ENCODE data around the gene RUNX1.

RUNX1 gene

GRCh38 chr21:34949499-34949898 is 99.6 kb downstream of the RUNX1 start:
- in situ Hi-C loops (cut with MboI; ENCODE audit: low sequenced_read_pairs), result no loop called here

- in situ Hi-C loops (cut with MboI; ENCODE audit: low sequenced_read_pairs), result no loop called here
Measured at GRCh38 chr21:34949030-34949429, 100.1 kb downstream of the RUNX1 start.

- in situ Hi-C loops (cut with MboI; ENCODE audit: low sequenced_read_pairs), result no loop called here
Measured at GRCh38 chr21:34948157-34948556, 100.9 kb downstream of the RUNX1 start.

GRCh38 chr21:34946916-34947534 is 102.1 kb downstream of the RUNX1 start:
- in situ Hi-C loops (cut with MboI; ENCODE audit: low sequenced_read_pairs), result no loop called here

- in situ Hi-C loops (cut with MboI; ENCODE audit: low sequenced_read_pairs), result no loop called here
Measured at GRCh38 chr21:34946385-34946840, 102.7 kb downstream of the RUNX1 start.

GRCh38 chr21:34945288-34945687 is 103.8 kb downstream of the RUNX1 start:
- in situ Hi-C loops (cut with MboI; ENCODE audit: low sequenced_read_pairs), result no loop called here

GRCh38 chr21:34944015-34944755 is 104.9 kb downstream of the RUNX1 start:
- in situ Hi-C loops (cut with MboI; ENCODE audit: low sequenced_read_pairs), result no loop called here

GRCh38 chr21:34942911-34943310 is 106.2 kb downstream of the RUNX1 start:
- in situ Hi-C loops (cut with MboI; ENCODE audit: low sequenced_read_pairs), result no loop called here

- in situ Hi-C loops (cut with MboI; ENCODE audit: low sequenced_read_pairs), result no loop called here
Measured at GRCh38 chr21:34941162-34941561, 107.9 kb downstream of the RUNX1 start.

- in situ Hi-C loops (cut with MboI; ENCODE audit: low sequenced_read_pairs), result no loop called here
Measured at GRCh38 chr21:34939673-34940331, 109.3 kb downstream of the RUNX1 start.

- in situ Hi-C loops (cut with MboI; ENCODE audit: low sequenced_read_pairs), result no loop called here
Measured at GRCh38 chr21:34938089-34938764, 110.9 kb downstream of the RUNX1 start.

- in situ Hi-C loops (cut with MboI; ENCODE audit: low sequenced_read_pairs), result no loop called here
Measured at GRCh38 chr21:34936883-34937563, 112.1 kb downstream of the RUNX1 start.

- in situ Hi-C loops (cut with MboI; ENCODE audit: low sequenced_read_pairs), result no loop called here
Measured at GRCh38 chr21:34936371-34936789, 112.7 kb downstream of the RUNX1 start.

GRCh38 chr21:34935898-34936297 is 113.2 kb downstream of the RUNX1 start:
- in situ Hi-C loops (cut with MboI; ENCODE audit: low sequenced_read_pairs), result no loop called here

- in situ Hi-C loops (cut with MboI; ENCODE audit: low sequenced_read_pairs), result no loop called here
Measured at GRCh38 chr21:34935452-34935851, 113.7 kb downstream of the RUNX1 start.

GRCh38 chr21:34934350-34934749 is 114.8 kb downstream of the RUNX1 start:
- in situ Hi-C loops (cut with MboI; ENCODE audit: low sequenced_read_pairs), result no loop called here

- in situ Hi-C loops (cut with MboI; ENCODE audit: low sequenced_read_pairs), result no loop called here
Measured at GRCh38 chr21:34933609-34934335, 115.3 kb downstream of the RUNX1 start.

- in situ Hi-C loops (cut with MboI; ENCODE audit: low sequenced_read_pairs), result no loop called here
Measured at GRCh38 chr21:34932233-34932632, 116.9 kb downstream of the RUNX1 start.

GRCh38 chr21:34930971-34931370 is 118.1 kb downstream of the RUNX1 start:
- in situ Hi-C loops (cut with MboI; ENCODE audit: low sequenced_read_pairs), result no loop called here

GRCh38 chr21:34928637-34929036 is 120.5 kb downstream of the RUNX1 start:
- in situ Hi-C loops (cut with MboI; ENCODE audit: low sequenced_read_pairs), result no loop called here
